HEK293 (cell line): ENCODE measurements around the gene TPD52L1.

Experiments
- BCL11A ChIP-seq: fragments of 450-650 bp; formaldehyde crosslinking; IDR thresholded peaks from 2 replicates; pipeline ENCODE4 v1.5.1; 2016; ENCODE audit warnings: low read depth, missing biosample characterization, missing genetic modification characterization
- CTCF ChIP-seq: fragments of 450-650 bp; formaldehyde crosslinking; IDR thresholded peaks from 2 replicates; pipeline ENCODE4 v1.5.1; 2016; ENCODE audit warnings: missing biosample characterization, missing genetic modification characterization
- FEZF1 ChIP-seq: fragments of 450-650 bp; formaldehyde crosslinking; IDR thresholded peaks from 2 replicates; pipeline ENCODE4 v1.5.1; 2016; ENCODE audit warnings: missing biosample characterization, missing genetic modification characterization
- HOXC10 ChIP-seq: sonication (generic); formaldehyde crosslinking; IDR thresholded peaks from 2 replicates; pipeline ENCODE4 v1.8.1; 2023; ENCODE audit warnings: mild to moderate bottlenecking, missing genetic modification reagents
- PRDM1 ChIP-seq: fragments of 450-650 bp; formaldehyde crosslinking; IDR thresholded peaks from 2 replicates; pipeline ENCODE4; 2016; ENCODE audit warnings: missing biosample characterization, missing genetic modification characterization
- REST ChIP-seq: fragments of 450-650 bp; formaldehyde crosslinking; IDR thresholded peaks from 2 replicates; pipeline ENCODE4 v1.5.1; 2016; ENCODE audit warnings: missing biosample characterization, missing genetic modification characterization
- ZBTB17 ChIP-seq: fragments of 450-650 bp; formaldehyde crosslinking; IDR thresholded peaks from 2 replicates; pipeline ENCODE4 v1.5.1; 2016; ENCODE audit warnings: missing biosample characterization, missing genetic modification characterization
- ZFP3 ChIP-seq: fragments of 450-650 bp; formaldehyde crosslinking; IDR thresholded peaks from 2 replicates; pipeline ENCODE4 v1.5.1; 2016; ENCODE audit warnings: low read depth, missing biosample characterization, missing genetic modification characterization
- ZNF266 ChIP-seq: fragments of 450-650 bp; formaldehyde crosslinking; IDR thresholded peaks from 2 replicates; pipeline ENCODE4 v1.5.1; 2016; ENCODE audit warnings: missing biosample characterization, missing genetic modification characterization, low read depth
- ZNF707 ChIP-seq: fragments of 450-650 bp; formaldehyde crosslinking; IDR thresholded peaks from 2 replicates; pipeline ENCODE4 v1.5.1; 2016; ENCODE audit warnings: missing biosample characterization, missing genetic modification characterization

GRCh38 chr6:125275779-125276178 lies 122.2 kb downstream of the TPD52L1 start:
- TF ChIP-seq CTCF = no peak
- no peak for TF ChIP-seq FEZF1
- no peak for TF ChIP-seq BCL11A (tag by site-specific recombination)
- TF ChIP-seq ZNF266 (tag by site-specific recombination) = no peak
- no peak for TF ChIP-seq REST (tag by site-specific recombination)
- no peak for TF ChIP-seq ZNF707 (tag by site-specific recombination)
- no peak for TF ChIP-seq ZFP3 (tag by site-specific recombination)
- no peak for TF ChIP-seq ZBTB17 (tag by site-specific recombination)
- TF ChIP-seq PRDM1 = no peak
- TF ChIP-seq HOXC10 (CRISPR knock-in tag) = no peak
